GM23338 (cell line): ENCODE results near the gene LCN12. TPM values are rescaled to one million over a fixed set of nuclear protein-coding genes. Genes with fewer than 3 reads are reported as not detected.

Experiments used
- ATAC-seq: fragments of 200-7000 bp; cut with Tn5 transposase; 3 replicates; pipeline ENCODE4 v1.9.1; 2020
- DNase-seq: peaks from one replicate; pipeline ENCODE4 v3.0.0-alpha.2; 2015; ENCODE audit warnings: low spot score
- H2AFZ ChIP-seq: fragments of 200-600 bp; sonication (generic); 2 replicates; pipeline ENCODE4 v1.8.0; 2016; ENCODE audit warnings: antibody characterized with exemption, mild to moderate bottlenecking, moderate library complexity
- H3F3A ChIP-seq: fragments of 200-600 bp; sonication (generic); replicated peaks from 2 replicates; pipeline ENCODE4 v1.8.0; 2017; ENCODE audit warnings: antibody characterized with exemption, mixed run types, low read depth
- H3K27ac ChIP-seq: fragments of 200-600 bp; sonication (generic); 2 replicates; pipeline ENCODE4 v1.6.1; 2016; ENCODE audit warnings: low read depth
- H3K27me3 ChIP-seq: fragments of 200-600 bp; sonication (generic); 2 replicates; pipeline ENCODE4 v1.8.0; 2016; ENCODE audit warnings: mild to moderate bottlenecking, mixed run types, moderate library complexity; ENCODE audit not compliant: insufficient read depth
- H3K36me3 ChIP-seq: fragments of 200-600 bp; sonication (generic); 2 replicates; pipeline ENCODE4 v1.8.0; 2016; ENCODE audit warnings: mild to moderate bottlenecking; ENCODE audit not compliant: insufficient read depth
- H3K4me1 ChIP-seq: fragments of 200-600 bp; sonication (generic); 2 replicates; pipeline ENCODE4 v1.8.0; 2016; ENCODE audit warnings: mild to moderate bottlenecking, moderate library complexity; ENCODE audit not compliant: insufficient read depth
- H3K4me2 ChIP-seq: fragments of 200-600 bp; sonication (generic); 2 replicates; pipeline ENCODE4 v1.7.1; 2017; ENCODE audit warnings: mixed run types
- H3K4me3 ChIP-seq: fragments of 200-600 bp; sonication (generic); 2 replicates; pipeline ENCODE4 v1.6.1; 2016; ENCODE audit warnings: mixed run types
- H3K79me2 ChIP-seq: fragments of 200-600 bp; sonication (generic); replicated peaks from 2 replicates; pipeline ENCODE4 v1.8.0; 2017; ENCODE audit warnings: mild to moderate bottlenecking; ENCODE audit not compliant: insufficient read depth
- H3K9me2 ChIP-seq: fragments of 200-600 bp; sonication (generic); 2 replicates; pipeline ENCODE4 v1.8.0; 2017; ENCODE audit not compliant: insufficient read depth
- H4K20me1 ChIP-seq: fragments of 200-600 bp; sonication (generic); replicated peaks from 2 replicates; pipeline ENCODE4 v1.8.0; 2017; ENCODE audit warnings: mild to moderate bottlenecking; ENCODE audit not compliant: insufficient read depth
- H3K27ac Mint-ChIP-seq: 2 replicates; pipeline ENCODE4 v1.8.0; 2020; ENCODE audit warnings: inconsistent platforms, mild to moderate bottlenecking, moderate library complexity, mixed read lengths
- H3K27me3 Mint-ChIP-seq: 3 replicates; pipeline ENCODE4 v1.8.0; 2022; ENCODE audit warnings: low read depth, mild to moderate bottlenecking, moderate library complexity, mixed read lengths, inconsistent platforms; ENCODE audit not compliant: insufficient read depth, poor library complexity
- H3K36me3 Mint-ChIP-seq: 3 replicates; pipeline ENCODE4 v1.8.0; 2021; ENCODE audit warnings: low read depth, mild to moderate bottlenecking, inconsistent platforms, moderate library complexity, mixed read lengths
- H3K4me1 Mint-ChIP-seq: 3 replicates; pipeline ENCODE4 v1.8.0; 2020; ENCODE audit warnings: mild to moderate bottlenecking, inconsistent platforms, mixed read lengths
- H3K4me3 Mint-ChIP-seq: 3 replicates; pipeline ENCODE4 v1.8.0; 2021; ENCODE audit warnings: moderate library complexity, mild to moderate bottlenecking, inconsistent platforms, mixed read lengths
- H3K9me3 Mint-ChIP-seq: 3 replicates; pipeline ENCODE4 v1.8.0; 2020; ENCODE audit warnings: moderate library complexity, mild to moderate bottlenecking, inconsistent platforms, mixed read lengths
- CREB1 ChIP-seq: fragments of 250-450 bp; sonication (Bioruptor Pico); IDR thresholded peaks from 2 replicates; pipeline ENCODE4 v1.5.0; 2020; ENCODE audit warnings: low read depth, mild to moderate bottlenecking, moderate library complexity
- EZH2 ChIP-seq: fragments of 200-600 bp; sonication (generic); IDR thresholded peaks from one replicate; pipeline ENCODE4 v1.8.0; 2017; ENCODE audit warnings: antibody characterized with exemption, mild to moderate bottlenecking, low read depth; ENCODE audit not compliant: unreplicated experiment
- EZH2phosphoT487 ChIP-seq: fragments of 200-600 bp; sonication (generic); IDR thresholded peaks from one replicate; pipeline ENCODE4 v1.8.1; 2018; ENCODE audit warnings: antibody characterized with exemption; ENCODE audit not compliant: unreplicated experiment
- JUNB ChIP-seq: IDR thresholded peaks from one replicate; pipeline ENCODE4 v1.6.1; 2016; ENCODE audit warnings: antibody characterized with exemption; ENCODE audit not compliant: unreplicated experiment
- NANOG ChIP-seq: IDR thresholded peaks from 2 replicates; pipeline ENCODE4 v1.6.1; 2016; ENCODE audit warnings: antibody characterized with exemption, borderline replicate concordance
- POLR2AphosphoS5 ChIP-seq: IDR thresholded peaks from 2 replicates; pipeline ENCODE4 v1.6.1; 2016; ENCODE audit warnings: antibody characterized with exemption, low read depth
- STAT1 ChIP-seq: IDR thresholded peaks from one replicate; pipeline ENCODE4 v1.6.1; 2016; ENCODE audit warnings: antibody characterized with exemption; ENCODE audit not compliant: unreplicated experiment
- ZNF114 ChIP-seq: fragments of 250-450 bp; sonication (Bioruptor Pico); IDR thresholded peaks from 2 replicates; pipeline ENCODE4 v1.5.0; 2020; ENCODE audit warnings: mild to moderate bottlenecking, moderate library complexity
- ZNF331 ChIP-seq: fragments of 250-450 bp; sonication (Bioruptor Pico); IDR thresholded peaks from 2 replicates; pipeline ENCODE4 v1.5.0; 2020; ENCODE audit warnings: low read depth, mild to moderate bottlenecking, moderate library complexity
- polyA plus RNA-seq: library from polyadenylated mRNA; unstranded; fragments of >200 nt; fragmentation: Nextera tagmentation; extraction: Ambion mirVana; gene quantifications from 2 replicates; pipeline ENCODE4 v1.2.1, GENCODE V29; 2016
- total RNA-seq: library from RNA; depleted of rRNA; stranded (reverse); fragments of >200 nt; shearing (Covaris generic); gene quantifications from 2 replicates; pipeline ENCODE4 v1.2.3, GENCODE V29; 2014
- TF ChIP-seq, protein P1 (sequence below): IDR thresholded peaks from 2 replicates; pipeline ENCODE4 v1.6.1; 2016; ENCODE audit warnings: antibody characterized with exemption
- TF ChIP-seq, protein P2 (sequence below), 2 experiments: fragments of 200-600 bp in 1 of 2; sonication (generic) in 1 of 2; conservative IDR thresholded peaks; 2 replicates each; pipeline versions ENCODE4 v1.5.1 to v1.6.1; 2016 to 2017; ENCODE audit warnings: antibody characterized with exemption in 2 of 2, low read depth in 2 of 2, mild to moderate bottlenecking in 2 of 2, moderate library complexity in 1 of 2
- TF ChIP-seq, protein P3 (sequence below): IDR thresholded peaks from one replicate; pipeline ENCODE4 v1.6.1; 2018; ENCODE audit warnings: antibody characterized with exemption; ENCODE audit not compliant: unreplicated experiment
- TF ChIP-seq, protein P4 (sequence below): fragments of 250-450 bp; sonication (Bioruptor Pico); IDR thresholded peaks from 2 replicates; pipeline ENCODE4 v1.5.0; 2020; ENCODE audit warnings: mild to moderate bottlenecking, moderate library complexity

The LCN12 gene
- total and polyA plus RNA-seq, 2 experiments from 2014 or later = 0.39 to 0.69 TPM

DNA sequence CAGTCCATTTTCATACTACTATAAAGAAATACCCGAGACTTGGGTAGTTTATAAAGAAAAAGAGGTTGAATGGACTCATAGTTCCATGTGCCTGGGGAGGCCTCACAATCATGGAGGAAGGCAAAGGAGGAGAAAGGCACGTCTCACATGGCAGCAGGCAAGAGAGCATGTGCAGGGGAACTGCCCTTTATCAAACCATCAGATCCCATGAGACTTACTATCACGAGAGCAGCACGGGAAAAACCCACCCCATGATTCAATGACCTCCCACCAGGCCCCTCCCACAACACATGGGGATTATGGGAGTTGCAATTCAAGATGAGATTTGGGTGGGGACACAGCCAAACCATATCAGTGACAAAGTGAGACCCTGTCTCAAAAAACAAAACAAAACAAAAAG is 45.8 kb upstream of the LCN12 start:
- H3F3A ChIP-seq = no peaks in the 10 kb centered on the region

More for the DNA sequence above, 45.8 kb upstream of the LCN12 start:
- H3K27ac ChIP-seq = no peak overlapping the region
- no peak overlapping the region for H3K4me3 ChIP-seq
- no peaks in the 10 kb centered on the region for H3K4me1 ChIP-seq
- H3K36me3 ChIP-seq = peaks cover 9% of the 10 kb centered on the region; the same call in 1 of the 2 replicates
- ATAC-seq (no peak), DNase-seq (no peak)
- Mint-ChIP-seq H3K4me1 (no peaks in the 10 kb centered on the region), H3K36me3 (peaks cover 55% of the 10 kb centered on the region), H3K9me3 (no peaks in the 10 kb centered on the region), H3K4me3 (no peak overlapping the region), H3K27ac (no peak overlapping the region), H3K27me3 (peaks cover 3% of the 10 kb centered on the region)
- TF ChIP-seq, protein P1, sequence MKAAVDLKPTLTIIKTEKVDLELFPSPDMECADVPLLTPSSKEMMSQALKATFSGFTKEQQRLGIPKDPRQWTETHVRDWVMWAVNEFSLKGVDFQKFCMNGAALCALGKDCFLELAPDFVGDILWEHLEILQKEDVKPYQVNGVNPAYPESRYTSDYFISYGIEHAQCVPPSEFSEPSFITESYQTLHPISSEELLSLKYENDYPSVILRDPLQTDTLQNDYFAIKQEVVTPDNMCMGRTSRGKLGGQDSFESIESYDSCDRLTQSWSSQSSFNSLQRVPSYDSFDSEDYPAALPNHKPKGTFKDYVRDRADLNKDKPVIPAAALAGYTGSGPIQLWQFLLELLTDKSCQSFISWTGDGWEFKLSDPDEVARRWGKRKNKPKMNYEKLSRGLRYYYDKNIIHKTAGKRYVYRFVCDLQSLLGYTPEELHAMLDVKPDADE = no peak
- TF ChIP-seq, protein P2, sequence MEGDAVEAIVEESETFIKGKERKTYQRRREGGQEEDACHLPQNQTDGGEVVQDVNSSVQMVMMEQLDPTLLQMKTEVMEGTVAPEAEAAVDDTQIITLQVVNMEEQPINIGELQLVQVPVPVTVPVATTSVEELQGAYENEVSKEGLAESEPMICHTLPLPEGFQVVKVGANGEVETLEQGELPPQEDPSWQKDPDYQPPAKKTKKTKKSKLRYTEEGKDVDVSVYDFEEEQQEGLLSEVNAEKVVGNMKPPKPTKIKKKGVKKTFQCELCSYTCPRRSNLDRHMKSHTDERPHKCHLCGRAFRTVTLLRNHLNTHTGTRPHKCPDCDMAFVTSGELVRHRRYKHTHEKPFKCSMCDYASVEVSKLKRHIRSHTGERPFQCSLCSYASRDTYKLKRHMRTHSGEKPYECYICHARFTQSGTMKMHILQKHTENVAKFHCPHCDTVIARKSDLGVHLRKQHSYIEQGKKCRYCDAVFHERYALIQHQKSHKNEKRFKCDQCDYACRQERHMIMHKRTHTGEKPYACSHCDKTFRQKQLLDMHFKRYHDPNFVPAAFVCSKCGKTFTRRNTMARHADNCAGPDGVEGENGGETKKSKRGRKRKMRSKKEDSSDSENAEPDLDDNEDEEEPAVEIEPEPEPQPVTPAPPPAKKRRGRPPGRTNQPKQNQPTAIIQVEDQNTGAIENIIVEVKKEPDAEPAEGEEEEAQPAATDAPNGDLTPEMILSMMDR (conservative IDR thresholded peaks at IDR 0.05; ENCODE audit: low read depth in 2 of 2) = no peak
- TF ChIP-seq POLR2AphosphoS5 = no peak
- TF ChIP-seq JUNB = no peak
- TF ChIP-seq EZH2phosphoT487 = no peak
- TF ChIP-seq, protein P3, sequence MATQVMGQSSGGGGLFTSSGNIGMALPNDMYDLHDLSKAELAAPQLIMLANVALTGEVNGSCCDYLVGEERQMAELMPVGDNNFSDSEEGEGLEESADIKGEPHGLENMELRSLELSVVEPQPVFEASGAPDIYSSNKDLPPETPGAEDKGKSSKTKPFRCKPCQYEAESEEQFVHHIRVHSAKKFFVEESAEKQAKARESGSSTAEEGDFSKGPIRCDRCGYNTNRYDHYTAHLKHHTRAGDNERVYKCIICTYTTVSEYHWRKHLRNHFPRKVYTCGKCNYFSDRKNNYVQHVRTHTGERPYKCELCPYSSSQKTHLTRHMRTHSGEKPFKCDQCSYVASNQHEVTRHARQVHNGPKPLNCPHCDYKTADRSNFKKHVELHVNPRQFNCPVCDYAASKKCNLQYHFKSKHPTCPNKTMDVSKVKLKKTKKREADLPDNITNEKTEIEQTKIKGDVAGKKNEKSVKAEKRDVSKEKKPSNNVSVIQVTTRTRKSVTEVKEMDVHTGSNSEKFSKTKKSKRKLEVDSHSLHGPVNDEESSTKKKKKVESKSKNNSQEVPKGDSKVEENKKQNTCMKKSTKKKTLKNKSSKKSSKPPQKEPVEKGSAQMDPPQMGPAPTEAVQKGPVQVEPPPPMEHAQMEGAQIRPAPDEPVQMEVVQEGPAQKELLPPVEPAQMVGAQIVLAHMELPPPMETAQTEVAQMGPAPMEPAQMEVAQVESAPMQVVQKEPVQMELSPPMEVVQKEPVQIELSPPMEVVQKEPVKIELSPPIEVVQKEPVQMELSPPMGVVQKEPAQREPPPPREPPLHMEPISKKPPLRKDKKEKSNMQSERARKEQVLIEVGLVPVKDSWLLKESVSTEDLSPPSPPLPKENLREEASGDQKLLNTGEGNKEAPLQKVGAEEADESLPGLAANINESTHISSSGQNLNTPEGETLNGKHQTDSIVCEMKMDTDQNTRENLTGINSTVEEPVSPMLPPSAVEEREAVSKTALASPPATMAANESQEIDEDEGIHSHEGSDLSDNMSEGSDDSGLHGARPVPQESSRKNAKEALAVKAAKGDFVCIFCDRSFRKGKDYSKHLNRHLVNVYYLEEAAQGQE = no peak
- no peak for TF ChIP-seq ZNF114 (CRISPR knock-in tag)
- TF ChIP-seq, protein P4, sequence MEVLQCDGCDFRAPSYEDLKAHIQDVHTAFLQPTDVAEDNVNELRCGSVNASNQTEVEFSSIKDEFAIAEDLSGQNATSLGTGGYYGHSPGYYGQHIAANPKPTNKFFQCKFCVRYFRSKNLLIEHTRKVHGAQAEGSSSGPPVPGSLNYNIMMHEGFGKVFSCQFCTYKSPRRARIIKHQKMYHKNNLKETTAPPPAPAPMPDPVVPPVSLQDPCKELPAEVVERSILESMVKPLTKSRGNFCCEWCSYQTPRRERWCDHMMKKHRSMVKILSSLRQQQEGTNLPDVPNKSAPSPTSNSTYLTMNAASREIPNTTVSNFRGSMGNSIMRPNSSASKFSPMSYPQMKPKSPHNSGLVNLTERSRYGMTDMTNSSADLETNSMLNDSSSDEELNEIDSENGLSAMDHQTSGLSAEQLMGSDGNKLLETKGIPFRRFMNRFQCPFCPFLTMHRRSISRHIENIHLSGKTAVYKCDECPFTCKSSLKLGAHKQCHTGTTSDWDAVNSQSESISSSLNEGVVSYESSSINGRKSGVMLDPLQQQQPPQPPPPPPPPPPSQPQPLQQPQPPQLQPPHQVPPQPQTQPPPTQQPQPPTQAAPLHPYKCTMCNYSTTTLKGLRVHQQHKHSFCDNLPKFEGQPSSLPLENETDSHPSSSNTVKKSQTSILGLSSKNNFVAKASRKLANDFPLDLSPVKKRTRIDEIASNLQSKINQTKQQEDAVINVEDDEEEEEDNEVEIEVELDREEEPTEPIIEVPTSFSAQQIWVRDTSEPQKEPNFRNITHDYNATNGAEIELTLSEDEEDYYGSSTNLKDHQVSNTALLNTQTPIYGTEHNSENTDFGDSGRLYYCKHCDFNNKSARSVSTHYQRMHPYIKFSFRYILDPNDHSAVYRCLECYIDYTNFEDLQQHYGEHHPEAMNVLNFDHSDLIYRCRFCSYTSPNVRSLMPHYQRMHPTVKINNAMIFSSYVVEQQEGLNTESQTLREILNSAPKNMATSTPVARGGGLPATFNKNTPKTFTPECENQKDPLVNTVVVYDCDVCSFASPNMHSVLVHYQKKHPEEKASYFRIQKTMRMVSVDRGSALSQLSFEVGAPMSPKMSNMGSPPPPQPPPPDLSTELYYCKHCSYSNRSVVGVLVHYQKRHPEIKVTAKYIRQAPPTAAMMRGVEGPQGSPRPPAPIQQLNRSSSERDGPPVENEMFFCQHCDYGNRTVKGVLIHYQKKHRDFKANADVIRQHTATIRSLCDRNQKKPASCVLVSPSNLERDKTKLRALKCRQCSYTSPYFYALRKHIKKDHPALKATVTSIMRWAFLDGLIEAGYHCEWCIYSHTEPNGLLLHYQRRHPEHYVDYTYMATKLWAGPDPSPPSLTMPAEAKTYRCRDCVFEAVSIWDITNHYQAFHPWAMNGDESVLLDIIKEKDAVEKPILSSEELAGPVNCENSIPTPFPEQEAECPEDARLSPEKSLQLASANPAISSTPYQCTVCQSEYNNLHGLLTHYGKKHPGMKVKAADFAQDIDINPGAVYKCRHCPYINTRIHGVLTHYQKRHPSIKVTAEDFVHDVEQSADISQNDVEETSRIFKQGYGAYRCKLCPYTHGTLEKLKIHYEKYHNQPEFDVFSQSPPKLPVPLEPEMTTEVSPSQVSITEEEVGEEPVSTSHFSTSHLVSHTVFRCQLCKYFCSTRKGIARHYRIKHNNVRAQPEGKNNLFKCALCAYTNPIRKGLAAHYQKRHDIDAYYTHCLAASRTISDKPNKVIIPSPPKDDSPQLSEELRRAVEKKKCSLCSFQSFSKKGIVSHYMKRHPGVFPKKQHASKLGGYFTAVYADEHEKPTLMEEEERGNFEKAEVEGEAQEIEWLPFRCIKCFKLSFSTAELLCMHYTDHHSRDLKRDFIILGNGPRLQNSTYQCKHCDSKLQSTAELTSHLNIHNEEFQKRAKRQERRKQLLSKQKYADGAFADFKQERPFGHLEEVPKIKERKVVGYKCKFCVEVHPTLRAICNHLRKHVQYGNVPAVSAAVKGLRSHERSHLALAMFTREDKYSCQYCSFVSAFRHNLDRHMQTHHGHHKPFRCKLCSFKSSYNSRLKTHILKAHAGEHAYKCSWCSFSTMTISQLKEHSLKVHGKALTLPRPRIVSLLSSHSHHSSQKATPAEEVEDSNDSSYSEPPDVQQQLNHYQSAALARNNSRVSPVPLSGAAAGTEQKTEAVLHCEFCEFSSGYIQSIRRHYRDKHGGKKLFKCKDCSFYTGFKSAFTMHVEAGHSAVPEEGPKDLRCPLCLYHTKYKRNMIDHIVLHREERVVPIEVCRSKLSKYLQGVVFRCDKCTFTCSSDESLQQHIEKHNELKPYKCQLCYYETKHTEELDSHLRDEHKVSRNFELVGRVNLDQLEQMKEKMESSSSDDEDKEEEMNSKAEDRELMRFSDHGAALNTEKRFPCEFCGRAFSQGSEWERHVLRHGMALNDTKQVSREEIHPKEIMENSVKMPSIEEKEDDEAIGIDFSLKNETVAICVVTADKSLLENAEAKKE (CRISPR knock-in tag) = no peak
- TF ChIP-seq STAT1 = no peak
- no peak for TF ChIP-seq CREB1
- no peak for TF ChIP-seq EZH2
- TF ChIP-seq NANOG = no peak
- no peak for TF ChIP-seq ZNF331
- peaks cover 16% of the 10 kb centered on the region for H3K79me2 ChIP-seq
- H3K9me2 ChIP-seq = no peaks in the 10 kb centered on the region
- H3K4me2 ChIP-seq = no peak overlapping the region
- H2AFZ ChIP-seq = no peak overlapping the region
- H4K20me1 ChIP-seq = peaks cover 7% of the 10 kb centered on the region
- no peaks in the 10 kb centered on the region for H3K27me3 ChIP-seq
